HG03175 (cell line): ENCODE results near the gene SLC34A2.

Source experiments
- ATAC-seq: cut with Tn5 transposase; IDR thresholded peaks from one replicate; pipeline ENCODE4 v1.9.1; 2021; ENCODE audit warnings: mild to moderate bottlenecking, moderate library complexity; ENCODE audit not compliant: unreplicated experiment

SLC34A2 gene

GRCh38 chr4:25713812-25714211, 58.2 kb downstream of the SLC34A2 start:
- ATAC-seq, result no peak

GRCh38 chr4:25722964-25723363, 67.3 kb downstream of the SLC34A2 start:
- ATAC-seq, result no peak

DNA sequence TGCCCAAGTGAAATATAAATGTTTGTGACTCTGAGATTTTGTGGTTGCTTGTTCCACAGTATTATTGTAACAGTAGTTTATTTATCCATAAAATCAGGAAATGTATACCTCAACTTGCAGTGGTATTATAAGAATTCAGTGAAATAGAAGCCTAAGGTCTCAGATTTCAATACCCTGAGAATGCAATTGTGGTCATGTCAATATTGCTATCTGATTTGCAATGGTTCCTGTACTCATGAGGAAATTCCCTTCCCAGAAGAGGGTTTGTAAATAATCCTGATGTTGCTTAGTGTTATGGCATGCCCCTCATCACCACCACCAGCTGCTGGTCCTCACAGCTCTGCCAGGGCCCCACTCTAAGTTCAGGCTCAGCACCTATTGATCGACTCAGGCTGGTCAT, 67.8 kb downstream of the SLC34A2 start:
- no peak for ATAC-seq

DNA sequence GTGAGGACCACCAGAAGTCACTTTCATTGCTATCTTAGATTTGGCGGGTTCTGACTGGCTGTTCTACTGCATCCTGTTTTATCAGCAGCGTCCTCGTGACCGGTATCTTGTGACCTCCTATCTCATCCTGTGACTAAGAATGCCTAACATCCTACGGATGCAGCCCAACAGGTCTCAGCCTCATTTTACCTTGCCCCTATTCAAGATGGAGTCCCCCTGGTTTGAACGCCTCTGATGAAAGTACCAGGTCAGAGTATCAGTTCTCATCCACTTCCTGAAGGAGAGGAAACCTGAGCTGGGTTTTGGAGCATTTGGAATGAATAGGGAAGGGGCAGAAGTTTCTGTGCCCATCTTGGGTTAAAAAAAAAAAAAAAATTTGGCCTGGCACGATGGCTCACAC, 70.2 kb downstream of the SLC34A2 start:
- ATAC-seq, result no peak

DNA sequence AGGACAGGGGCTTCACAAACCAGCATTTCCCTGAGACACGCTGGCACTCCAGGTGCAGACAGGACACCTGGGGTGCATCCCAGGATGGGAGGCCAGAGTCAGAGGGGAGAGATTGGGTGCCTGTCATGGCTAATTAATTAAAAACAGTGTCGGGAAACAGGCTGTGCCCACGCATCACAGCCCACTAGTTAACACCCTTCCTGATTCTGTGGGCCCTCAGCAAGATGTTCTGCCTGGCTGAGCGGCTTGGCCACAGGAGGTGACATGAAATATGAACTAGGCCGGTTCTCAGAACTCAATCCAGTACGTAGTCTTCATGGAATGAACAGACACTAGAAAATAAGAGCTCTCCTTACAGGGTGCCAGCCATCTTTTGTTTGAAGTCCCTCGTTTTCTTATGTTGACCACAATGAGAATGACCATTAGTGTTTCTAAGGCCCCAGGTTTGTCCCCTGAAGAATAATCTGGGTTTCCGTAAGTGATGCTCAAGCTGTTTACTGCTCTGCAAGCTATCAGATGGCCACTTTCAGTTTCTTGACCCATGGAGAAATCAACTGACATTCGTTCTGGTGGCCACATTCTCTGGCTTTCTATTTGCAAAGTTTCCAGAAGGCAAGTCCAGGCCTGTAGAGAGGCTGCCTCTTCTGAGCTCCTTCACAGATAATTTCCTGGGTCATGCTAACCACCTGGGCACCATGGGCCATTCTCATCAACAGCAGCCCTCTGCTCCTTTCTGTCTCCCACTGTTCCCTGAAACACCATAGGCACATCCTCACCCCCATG, 72.3 kb downstream of the SLC34A2 start:
- no peak for ATAC-seq
